Activated CD8-positive, alpha-beta memory T cell treated with anti-CD3 and anti-CD28 coated beads for 48 hours (primary cell): ENCODE measurements around the gene WDR26.

Experiments used
- DNase-seq, 3 experiments: peaks; one replicate each; pipeline ENCODE4 v3.0.0-alpha.2; 2020; ENCODE audit warnings: low read depth in 2 of 3, low spot score in 2 of 3

The WDR26 gene

DNA sequence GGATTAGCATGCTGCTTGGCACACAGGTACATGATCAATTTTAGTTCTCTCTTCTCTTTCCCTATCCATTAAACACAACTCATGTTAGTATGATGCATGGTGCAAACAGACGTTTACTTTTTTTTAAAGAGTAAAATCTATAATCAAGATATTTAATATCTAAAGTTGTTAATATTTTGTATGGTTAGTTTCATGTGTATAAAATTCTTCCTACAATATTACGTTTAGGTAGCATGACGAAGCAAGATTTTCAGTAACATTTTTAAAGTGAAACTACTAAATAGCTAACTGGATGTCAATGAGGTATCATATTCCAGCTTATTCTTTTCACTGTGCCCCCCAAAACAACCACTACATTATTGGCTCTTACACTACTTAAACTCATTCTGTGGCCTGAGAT, 41.3 kb downstream of the WDR26 start:
- DNase-seq = no peak

GRCh38 chr1:224392411-224393249, 42.0 kb downstream of the WDR26 start:
- DNase-seq = no peak

- no peak for DNase-seq
Observed at GRCh38 chr1:224390517-224390916, 44.1 kb downstream of the WDR26 start.

- DNase-seq = no peak
Observed at GRCh38 chr1:224387943-224388342, 46.7 kb downstream of the WDR26 start.

DNA sequence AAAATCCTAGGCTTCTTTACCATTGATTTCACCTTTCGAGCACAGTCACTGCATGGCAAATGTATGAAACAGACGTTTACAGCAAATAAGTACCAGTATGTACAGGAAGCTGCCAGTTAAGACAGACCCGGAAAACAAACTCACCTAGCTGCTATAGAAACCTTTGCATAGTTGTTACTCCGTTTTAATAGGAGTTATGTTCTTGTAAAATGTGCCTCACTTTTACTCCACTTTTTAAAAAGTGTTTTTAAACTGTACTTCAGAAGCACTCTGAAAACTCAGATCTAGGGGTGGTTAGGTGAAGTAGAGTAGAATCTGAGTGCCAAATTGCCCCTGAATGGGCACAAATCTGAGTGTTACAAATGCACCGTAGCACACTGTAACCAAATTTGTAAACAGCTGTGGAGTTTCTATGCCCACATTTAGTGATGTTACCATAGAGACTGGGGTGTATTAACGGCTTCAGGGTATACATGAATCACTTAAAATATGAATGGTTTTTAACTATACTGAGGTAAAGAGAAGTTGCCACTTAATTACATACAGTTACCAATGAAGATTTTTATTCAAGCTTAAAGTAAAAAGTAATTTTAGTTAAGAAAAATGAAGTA, 47.2 kb downstream of the WDR26 start:
- DNase-seq = no peak

GRCh38 chr1:224383218-224383617, 51.4 kb downstream of the WDR26 start:
- no peak for DNase-seq

GRCh38 chr1:224381880-224382548, 52.6 kb downstream of the WDR26 start:
- no peak for DNase-seq

GRCh38 chr1:224380003-224380402, 54.6 kb downstream of the WDR26 start:
- peak in 2 of 3 experiments; percentile 30 to 38 for DNase-seq

GRCh38 chr1:224378855-224379631, 55.6 kb downstream of the WDR26 start:
- no peak for DNase-seq

DNA sequence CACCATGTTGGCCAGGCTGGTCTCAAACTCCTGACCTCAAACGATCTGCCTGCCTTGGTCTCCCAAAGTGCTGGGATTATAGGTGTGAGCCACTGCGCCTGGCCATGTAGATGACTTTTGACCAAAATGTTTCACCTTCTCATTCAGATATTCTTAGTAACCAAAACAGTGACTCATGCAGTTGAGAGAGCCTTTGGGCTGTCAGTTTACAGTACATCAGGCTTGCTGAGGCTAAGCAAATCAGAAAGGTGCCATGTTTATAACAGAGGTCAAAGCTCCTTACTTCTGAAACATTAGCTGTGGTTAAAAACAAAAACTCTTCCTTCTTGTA, 57.0 kb downstream of the WDR26 start:
- DNase-seq = no peak

GRCh38 chr1:224375059-224375458, 59.5 kb downstream of the WDR26 start:
- DNase-seq = no peak

DNA sequence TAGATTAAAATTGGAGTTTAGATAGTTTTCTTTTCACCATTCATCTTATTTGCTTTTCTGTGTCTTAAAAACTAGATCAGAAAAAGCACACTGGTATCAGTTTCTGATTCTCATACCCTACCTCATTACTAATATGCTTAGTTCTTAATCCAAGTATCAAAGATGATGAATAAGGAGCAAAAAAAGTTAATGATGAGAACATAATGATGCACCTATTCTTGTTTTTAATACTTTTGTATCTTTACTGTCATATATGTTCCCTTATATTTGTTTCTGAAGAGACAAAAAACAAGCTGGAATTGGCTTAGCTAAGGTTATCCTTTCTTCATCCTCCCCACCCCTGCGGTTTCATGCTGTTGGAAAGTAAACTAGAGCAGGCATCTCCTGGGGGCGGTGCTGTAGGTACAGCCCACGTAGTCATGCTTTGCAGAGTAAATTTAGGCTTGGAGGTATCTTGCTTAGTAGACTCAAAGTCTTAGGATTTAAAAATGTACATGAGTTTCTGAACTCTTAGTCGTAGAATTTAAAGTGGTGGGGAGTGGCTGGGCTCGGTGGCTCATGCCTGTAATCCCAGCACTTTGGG, 61.5 kb downstream of the WDR26 start:
- DNase-seq = no peak

DNA sequence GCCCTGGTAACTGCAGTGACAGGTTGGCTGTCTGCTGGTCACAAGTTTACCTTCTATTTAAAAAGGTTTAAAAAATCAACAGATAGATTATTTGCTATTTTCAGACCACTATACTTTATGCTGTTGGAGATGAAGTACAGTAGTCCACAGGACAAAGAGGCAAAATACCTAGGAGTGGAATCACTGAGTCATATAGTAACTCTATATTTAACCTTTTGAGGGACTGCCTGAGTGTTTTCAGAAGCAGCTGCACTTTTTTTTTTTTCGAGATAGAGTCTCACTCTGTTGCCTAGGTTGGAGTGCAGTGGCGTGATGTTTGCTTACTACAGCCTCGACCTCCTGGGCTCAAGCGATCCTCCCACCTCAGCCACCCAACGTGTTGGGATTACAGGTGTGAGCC, 66.2 kb downstream of the WDR26 start:
- DNase-seq = no peak

GRCh38 chr1:224359207-224359606, 75.4 kb downstream of the WDR26 start:
- DNase-seq = no peak

GRCh38 chr1:224358237-224358636, 76.4 kb downstream of the WDR26 start:
- DNase-seq = no peak

DNA sequence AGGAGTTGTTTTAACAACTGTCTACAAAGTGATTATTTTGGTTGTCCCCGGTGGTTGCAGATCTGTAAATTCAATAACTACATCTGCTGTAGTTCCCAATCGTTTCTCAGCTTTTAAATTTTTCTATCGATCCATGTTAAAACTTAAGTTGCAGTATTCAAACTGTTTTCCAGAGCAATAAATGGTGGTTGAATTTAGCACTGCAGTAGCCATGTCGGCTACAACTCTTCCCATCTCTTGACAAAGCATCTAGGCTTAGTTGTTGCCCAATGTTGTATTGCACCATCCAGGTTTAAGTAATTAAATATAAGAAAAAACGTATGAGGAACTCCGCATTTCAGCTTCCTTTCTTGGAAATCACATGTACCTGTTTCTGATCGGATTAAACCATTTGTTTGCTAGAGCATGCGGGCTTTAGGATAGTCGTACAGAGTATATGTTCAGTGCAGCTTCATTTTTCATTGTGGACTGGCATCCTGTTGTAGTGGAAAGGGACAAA, 76.9 kb downstream of the WDR26 start:
- DNase-seq = no peak

GRCh38 chr1:224356685-224357625, 77.6 kb downstream of the WDR26 start, which contains the start of gene CNIH4:
Gene CNIH4, plus strand, starts transcription at chr1:224356879. Its CDS starts 46 bp downstream, at chr1:224356925.
- peak; percentile 58 to 84 (median 79) for DNase-seq

- DNase-seq = no peak
Observed at GRCh38 chr1:224353975-224354925, 80.3 kb downstream of the WDR26 start.
